GM10248 (cell line): ENCODE results near the gene SEC24B.
"Not testable (repeated sequence)": the region's sequence is repeated elsewhere in the genome, so short reads cannot be mapped to it uniquely, and the experiment has no call there.

Source experiments
- CTCF ChIA-PET: fragments of 300-600 bp; sonication (Branson Sonifier 250); formaldehyde crosslinking; extraction: SDS; loops from one replicate; lab custom pipeline; 2021; ENCODE audit warnings: antibody characterized with exemption; lab: Yijun Ruan, JAX
- POLR2A ChIA-PET: fragments of 350-650 bp; sonication (Branson Sonifier 250); formaldehyde crosslinking; extraction: SDS; loops from one replicate; lab custom pipeline; 2020; ENCODE audit warnings: antibody characterized with exemption; lab: Yijun Ruan, JAX
- DNase-seq: peaks from one replicate; pipeline ENCODE4 v3.0.0; 2012; ENCODE audit errors: extremely low spot score
- CTCF ChIP-seq: IDR thresholded peaks from 2 replicates; pipeline ENCODE4 v1.5.1; 2012; ENCODE audit warnings: mild to moderate bottlenecking, low read depth; ENCODE audit errors: extremely low read depth, missing control alignments, control extremely low read depth

Gene SEC24B

GRCh38 chr4:109574443-109574850 lies 140.8 kb downstream of the SEC24B start:
- DNase-seq = no peak
- ChIA-PET POLR2A (no interaction called here), CTCF (interaction anchor here (1.1 to 1.9 kb wide), 5 partner anchors 9 to 70 kb away, joined by 3 to 5 read pairs (median 4); no protein-coding TSS in a partner anchor)
- no peak for TF ChIP-seq CTCF

GRCh38 chr4:109574931-109575804 lies 141.6 kb downstream of the SEC24B start:
- CTCF ChIA-PET = interaction anchor here (1.1 to 1.9 kb wide), 5 partner anchors 9 to 70 kb away, joined by 3 to 5 read pairs (median 4); no protein-coding TSS in a partner anchor
- no peak for TF ChIP-seq CTCF
- POLR2A ChIA-PET = no interaction called here
- no peak for DNase-seq

GRCh38 chr4:109576462-109576861 lies 142.8 kb downstream of the SEC24B start:
- no peak for TF ChIP-seq CTCF
- POLR2A ChIA-PET = no interaction called here
- DNase-seq = no peak
- CTCF ChIA-PET = no interaction called here

- no peak for TF ChIP-seq CTCF
- CTCF ChIA-PET = no interaction called here
- POLR2A ChIA-PET = no interaction called here
- DNase-seq = no peak
Measured at GRCh38 chr4:109578846-109579245, 145.2 kb downstream of the SEC24B start.

GRCh38 chr4:109579997-109580396 lies 146.4 kb downstream of the SEC24B start:
- POLR2A ChIA-PET, CTCF ChIA-PET, DNase-seq: not testable (repeated sequence)

- POLR2A ChIA-PET = no interaction called here
- TF ChIP-seq CTCF = no peak
- CTCF ChIA-PET = interaction anchor here (1.5 to 1.8 kb wide), 3 partner anchors 14 to 115 kb away, joined by 3 to 6 read pairs (median 5); partner anchors contain the start of gene CASP6
- peak; percentile 49 for DNase-seq
Measured at GRCh38 chr4:109588176-109588575, 154.6 kb downstream of the SEC24B start.

- CTCF ChIA-PET = interaction anchor here (1.5 to 1.8 kb wide), 3 partner anchors 14 to 114 kb away, joined by 3 to 6 read pairs (median 5); partner anchors contain the start of gene CASP6
- POLR2A ChIA-PET = no interaction called here
Measured at GRCh38 chr4:109589119-109589518, 155.5 kb downstream of the SEC24B start.

More at GRCh38 chr4:109589119-109589518, 155.5 kb downstream of the SEC24B start:
- no peak for TF ChIP-seq CTCF
- DNase-seq = no peak
